NCI-H446 (cell line): ENCODE results near the gene ACHE.
"Not testable (repeated sequence)": the region's sequence is repeated elsewhere in the genome, so short reads cannot be mapped to it uniquely, and the experiment has no call there.

Experiments
- DNase-seq, 2 experiments: peaks; one replicate each; lab custom pipeline; 2025; lab: John Stamatoyannopoulos, UW

ACHE gene

DNA sequence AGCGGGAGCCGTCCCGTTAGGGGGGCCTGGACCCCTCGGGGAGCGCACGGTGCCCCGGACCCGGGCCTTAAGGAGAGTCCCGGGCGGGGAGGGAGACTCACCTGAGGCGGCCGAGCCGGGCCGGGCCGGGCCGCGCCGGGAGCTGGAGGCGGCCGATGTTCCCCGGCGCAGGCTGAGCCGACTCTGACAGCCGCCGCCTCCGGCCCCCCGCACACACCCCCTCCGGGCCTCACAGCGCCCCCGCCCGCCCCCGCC is at the start of gene ACHE:
Gene ACHE, minus strand, starts transcription at position 188 of the 255 bp plus-strand sequence. CDS start 1,656 bp downstream, outside the sequence.
- no peak for DNase-seq

- no peak for DNase-seq
These were observed 48.5 kb upstream of the ACHE start for GRCh38 chr7:100944138-100944537.

DNA sequence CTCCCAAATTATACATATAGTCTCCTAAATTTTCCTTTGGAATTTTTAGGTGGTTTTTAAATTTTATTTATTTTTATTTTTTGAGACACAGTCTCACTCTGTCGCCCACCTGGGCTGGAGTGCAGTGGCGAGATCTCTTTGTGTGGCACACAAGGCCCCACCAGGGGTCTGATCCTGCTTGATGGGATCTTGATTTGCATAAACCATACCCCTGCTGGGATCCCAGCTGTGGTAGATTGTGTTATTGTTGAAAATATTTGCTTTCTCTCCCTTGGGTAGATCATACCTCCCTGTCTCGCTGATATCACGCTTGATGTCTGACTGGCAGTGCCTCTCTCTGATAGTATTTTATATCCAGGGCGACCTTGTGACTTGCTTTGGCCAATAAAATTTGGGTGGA is 48.0 kb upstream of the ACHE start:
- DNase-seq: no peak

DNA sequence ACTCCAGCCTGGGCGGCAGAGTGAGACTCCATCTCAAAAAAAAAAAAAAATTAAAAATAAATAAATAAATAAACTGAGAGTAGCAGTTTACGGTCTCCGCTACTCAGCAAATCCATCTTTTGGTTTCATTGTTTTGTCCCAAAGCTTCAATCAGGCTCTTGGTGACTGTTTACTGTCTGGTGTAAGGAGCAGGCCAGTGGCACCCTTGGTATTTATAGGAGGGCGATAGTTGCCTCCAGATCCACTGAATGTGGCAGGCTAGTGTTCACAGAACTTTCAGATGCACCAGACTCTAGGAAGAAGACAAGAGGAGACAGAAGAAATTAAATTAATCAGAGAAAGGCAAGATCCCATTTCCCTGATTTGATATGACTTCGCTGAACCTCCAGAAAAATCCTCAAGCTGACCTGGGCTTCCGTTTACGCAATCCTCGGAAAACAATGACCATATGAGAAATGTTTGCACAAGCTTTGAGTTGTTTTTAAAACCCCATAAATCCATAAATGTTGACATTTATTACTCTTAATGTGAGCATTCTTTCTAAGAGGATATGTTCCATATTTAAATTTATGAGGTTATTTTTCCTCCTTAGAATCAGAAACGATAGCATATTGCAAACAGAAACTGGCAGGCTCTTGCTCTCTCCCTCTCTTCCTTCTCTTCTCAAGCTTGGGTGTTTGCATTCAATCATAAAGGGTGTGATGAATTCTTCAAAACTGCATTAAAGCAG is 46.5 kb upstream of the ACHE start:
- DNase-seq: no peak

GRCh38 chr7:100936167-100936566 is 40.5 kb upstream of the ACHE start:
- DNase-seq: not testable (repeated sequence)

DNA sequence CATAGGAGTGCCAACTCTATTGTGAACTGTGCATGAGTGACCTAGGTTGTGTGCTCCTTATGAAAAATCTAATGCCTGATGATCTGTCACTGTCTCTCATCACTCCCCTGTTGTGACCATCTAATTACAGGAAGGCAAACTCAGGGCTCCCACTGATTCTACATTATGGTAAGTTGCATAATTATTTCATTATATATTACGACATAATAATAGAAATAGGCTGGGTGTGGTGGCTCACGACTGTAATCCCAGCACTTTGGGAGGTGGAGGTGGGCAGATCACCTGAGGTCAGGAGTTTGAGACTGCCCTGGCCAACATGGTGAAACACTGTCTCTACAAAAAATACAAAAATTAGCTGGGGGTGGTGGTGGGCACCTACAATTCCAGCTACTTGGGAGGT is 39.7 kb upstream of the ACHE start:
- DNase-seq: not testable (repeated sequence)

- DNase-seq: no peak
These were observed 38.0 kb upstream of the ACHE start for GRCh38 chr7:100933734-100934133.

- no peak for DNase-seq
These were observed 34.1 kb upstream of the ACHE start for GRCh38 chr7:100929808-100930174.

DNA sequence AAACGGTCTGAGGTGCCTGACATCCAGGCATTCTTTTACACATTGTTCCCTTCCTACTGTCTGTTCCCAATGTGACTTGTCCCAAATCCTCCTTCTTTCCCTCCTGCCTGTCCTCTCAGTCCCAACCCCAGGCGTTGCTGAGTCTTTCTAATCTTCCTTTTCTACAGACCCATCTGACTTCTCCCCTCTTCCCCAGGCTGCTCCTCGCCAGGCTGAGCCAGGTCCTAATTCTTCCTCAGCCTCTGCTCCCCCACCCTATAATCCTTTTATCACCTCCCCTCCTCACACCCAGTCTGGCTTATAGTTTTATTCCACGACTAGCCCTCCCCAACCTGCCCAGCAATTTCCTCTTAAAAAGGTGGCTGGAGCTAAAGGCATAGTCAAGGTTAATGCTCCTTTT is 27.9 kb upstream of the ACHE start:
- DNase-seq: not testable (repeated sequence)

GRCh38 chr7:100921039-100921438 is 25.4 kb upstream of the ACHE start:
- DNase-seq: no peak

DNA sequence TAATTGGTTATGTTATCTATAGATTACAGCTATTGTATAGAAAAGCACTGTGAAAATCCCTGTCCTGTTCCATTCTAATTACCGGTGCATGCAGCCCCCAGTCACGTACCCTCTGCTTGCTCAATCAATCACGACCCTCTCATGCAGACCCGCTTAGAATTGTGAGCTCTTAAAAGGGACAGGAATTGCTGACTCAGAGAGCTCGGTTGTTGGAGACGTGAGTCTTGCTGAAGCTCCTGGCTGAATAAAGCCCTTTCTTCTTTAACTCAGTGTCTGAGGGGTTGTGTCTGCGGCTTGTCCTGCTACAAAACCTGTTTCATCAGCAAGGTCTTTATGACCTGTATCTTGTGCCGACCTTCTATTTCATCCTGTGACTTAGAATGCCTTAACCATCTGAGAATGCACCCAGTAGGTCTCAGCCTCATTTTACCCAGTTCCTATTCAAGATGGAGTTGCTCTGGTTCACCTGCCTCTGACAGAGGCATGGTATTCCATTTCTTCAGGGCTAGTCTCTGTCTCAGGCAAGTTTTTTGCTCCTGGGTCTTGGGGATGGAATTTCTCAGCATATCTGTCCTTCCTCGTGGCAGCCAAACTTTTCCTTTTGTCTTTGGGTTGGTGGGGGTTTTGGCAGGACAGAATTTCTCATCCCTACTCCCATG is 24.2 kb upstream of the ACHE start:
- not testable (repeated sequence) for DNase-seq

DNA sequence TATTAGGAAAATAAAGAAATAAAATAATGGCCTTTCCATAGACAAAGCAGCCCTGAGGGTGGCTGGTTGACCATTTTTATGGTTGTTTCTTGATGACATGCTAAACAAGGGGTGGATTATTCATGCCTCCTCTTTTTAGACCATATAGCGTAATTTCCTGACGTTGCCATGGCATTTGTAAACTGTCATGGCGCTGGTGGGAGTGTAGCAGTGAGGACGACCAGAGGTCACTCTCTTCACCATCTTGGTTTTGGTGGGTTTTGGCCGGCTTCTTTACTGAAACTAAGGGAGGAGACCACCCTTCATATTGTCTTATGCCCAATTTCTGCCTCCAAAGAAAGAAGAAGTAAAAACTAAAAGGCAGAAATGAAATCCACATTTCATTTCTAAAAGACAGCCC is 23.6 kb upstream of the ACHE start:
- DNase-seq: not testable (repeated sequence)

DNA sequence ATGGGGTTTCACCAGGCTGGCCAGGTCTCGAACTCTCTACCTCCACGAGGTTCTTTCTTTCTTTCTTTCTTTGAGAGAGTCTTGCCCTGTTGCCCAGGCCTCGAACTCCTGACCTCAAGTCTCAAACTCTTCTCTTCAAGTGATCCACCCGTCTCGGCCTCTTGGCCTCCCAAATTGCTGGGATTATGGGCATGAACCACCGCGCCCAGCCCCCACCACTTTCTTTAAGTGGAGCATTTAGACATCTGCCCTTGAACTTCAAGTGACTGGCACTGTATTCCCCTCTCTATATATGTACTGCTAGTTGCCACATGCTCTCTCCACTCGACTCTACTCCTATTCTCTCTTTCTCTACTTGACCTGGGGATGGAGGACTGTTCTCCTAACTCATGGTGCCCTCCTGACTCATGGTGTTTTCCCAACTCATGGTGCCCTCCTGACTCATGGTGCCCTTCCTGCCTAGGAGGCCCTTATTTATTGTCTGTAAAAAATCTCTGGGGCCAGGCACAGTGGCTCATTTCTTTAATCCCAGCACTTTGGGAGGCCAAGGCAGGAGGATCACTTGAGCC is 19.3 kb upstream of the ACHE start:
- DNase-seq: no peak

DNA sequence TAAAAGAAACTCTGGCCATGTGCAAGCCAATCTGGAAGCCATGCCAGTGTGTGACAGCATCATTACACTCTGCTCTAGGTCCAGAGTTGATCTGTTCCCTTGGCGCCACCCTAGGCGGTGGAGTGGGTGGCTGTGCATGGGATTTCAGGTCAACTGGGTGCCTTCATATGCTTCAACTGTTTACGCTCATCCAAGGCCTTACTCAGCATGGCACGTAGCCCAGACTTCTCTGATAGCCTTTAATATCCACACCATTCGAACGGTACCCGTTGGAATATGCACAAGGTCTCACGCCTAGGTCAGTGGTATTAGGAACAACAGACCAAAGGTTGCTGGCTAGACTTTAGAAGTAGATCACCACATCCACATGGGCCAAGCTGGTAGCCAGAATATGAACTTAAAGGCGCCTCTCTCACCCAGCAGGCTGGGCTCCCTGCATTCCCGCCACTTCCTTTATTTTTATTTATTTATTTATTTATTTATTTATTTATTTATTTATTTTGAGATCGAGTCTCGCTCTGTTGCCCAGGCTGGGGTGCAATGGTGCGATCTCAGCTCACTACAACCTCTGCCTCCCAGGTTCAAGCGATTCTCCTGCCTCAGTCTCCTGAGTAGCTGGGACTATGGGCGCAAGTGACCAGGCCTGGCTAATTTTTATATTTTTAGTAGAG is 18.7 kb upstream of the ACHE start:
- no peak for DNase-seq

DNA sequence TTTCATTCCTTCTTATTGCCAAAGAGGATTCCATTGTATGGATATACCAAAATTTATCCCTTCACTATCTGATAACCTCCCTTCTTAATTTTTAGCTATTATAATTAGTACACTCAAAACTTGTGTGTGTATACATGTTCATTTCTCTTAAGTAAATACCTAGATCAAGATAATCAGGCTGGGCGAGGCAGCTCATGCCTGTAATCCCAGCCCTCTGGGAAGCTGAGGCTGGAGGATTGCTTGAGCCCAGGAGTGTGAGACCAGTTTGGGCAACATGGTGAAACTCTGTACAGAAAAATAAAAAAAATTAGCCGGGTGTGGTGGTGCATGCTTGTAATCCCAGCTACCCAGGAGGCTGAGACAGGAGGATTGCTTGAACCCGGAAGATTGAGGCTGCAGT is 15.8 kb upstream of the ACHE start:
- no peak for DNase-seq

- DNase-seq: not testable (repeated sequence)
These were observed 14.8 kb upstream of the ACHE start for GRCh38 chr7:100910443-100910842.

- no peak for DNase-seq
These were observed 12.8 kb upstream of the ACHE start for GRCh38 chr7:100908512-100908911.

GRCh38 chr7:100902638-100903037 is 7.0 kb upstream of the ACHE start:
- no peak for DNase-seq

DNA sequence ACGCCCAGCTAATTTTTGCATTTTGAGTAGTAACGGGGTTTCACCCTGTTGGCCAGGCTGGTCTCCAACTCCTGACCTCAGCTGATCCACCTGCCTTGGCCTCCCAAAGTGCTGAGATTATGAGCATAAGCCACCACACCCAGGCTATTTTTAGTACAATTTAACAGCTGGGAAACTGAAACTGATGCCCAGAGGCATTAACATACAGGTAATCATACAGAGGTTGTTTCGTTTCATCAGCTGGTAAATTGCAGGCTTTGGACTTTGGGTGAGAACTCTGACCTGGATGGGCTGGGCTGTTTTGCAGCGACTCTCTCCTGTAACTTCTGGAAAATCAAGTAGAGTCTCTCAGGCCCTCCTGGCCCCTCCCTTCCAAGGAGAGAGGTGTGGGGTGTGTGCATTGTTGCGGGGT is 6.2 kb upstream of the ACHE start:
- DNase-seq: no peak

DNA sequence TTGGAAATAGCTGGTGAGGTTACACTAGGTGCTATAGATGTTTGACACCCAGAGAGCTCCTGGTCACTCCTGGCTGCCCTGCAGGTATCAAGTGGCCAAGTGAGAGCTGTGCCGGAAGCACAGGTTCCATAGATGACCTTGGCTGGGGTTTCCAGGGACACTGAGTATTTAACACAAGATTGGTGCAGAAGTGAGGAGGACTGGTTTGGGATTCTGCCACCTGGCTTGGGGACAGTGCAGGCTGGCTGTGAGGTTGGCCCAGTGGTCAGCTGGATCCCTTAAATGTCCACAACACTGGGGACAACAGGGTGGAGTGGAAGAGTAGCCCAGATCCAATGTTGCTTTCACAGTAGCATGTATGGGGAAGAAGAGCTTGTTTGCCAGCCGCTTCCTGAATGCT is 5.3 kb upstream of the ACHE start:
- no peak for DNase-seq

- no peak for DNase-seq
These were observed 3.7 kb upstream of the ACHE start for GRCh38 chr7:100899432-100899831.

GRCh38 chr7:100897772-100898454 is 2.2 kb upstream of the ACHE start:
- DNase-seq: no peak
